IMR-90 (cell line): ENCODE data around the gene ABLIM3. TPM values are rescaled to one million over a fixed set of nuclear protein-coding genes. Genes with fewer than 3 reads are reported as not detected.

Source experiments
- ATAC-seq: fragments of 200-7000 bp; cut with Tn5 transposase; 2 replicates; pipeline ENCODE4 v1.9.1; 2020; ENCODE audit warnings: low read depth, mild to moderate bottlenecking, moderate library complexity
- BruUV-seq: library from RNA; stranded (reverse); fragments of 400-500 nt; replicated peaks from 2 replicates; lab custom pipeline; 2021; lab: Mats Ljungman, UMichigan
- CTCF ChIA-PET: fragments of 300-600 bp; formaldehyde crosslinking; extraction: SDS; loops from one replicate; lab custom pipeline; 2021; ENCODE audit warnings: antibody characterized with exemption; lab: Yijun Ruan, JAX
- POLR2A ChIA-PET: fragments of 300-600 bp; sonication (Branson Sonifier 250); formaldehyde crosslinking; loops from one replicate; lab custom pipeline; 2022; ENCODE audit warnings: antibody characterized with exemption; ENCODE audit not compliant: unreplicated experiment; lab: Charles Lee
- DNase-seq: peaks from one replicate; pipeline ENCODE4 v3.0.0; 2013
- H2AFZ ChIP-seq: replicated peaks from 2 replicates; pipeline ENCODE3; 2013; ENCODE audit warnings: low read length, mild to moderate bottlenecking; ENCODE audit not compliant: poor library complexity
- H2AK5ac ChIP-seq: 2 replicates; pipeline ENCODE4 v1.6.1; 2013; ENCODE audit warnings: low read depth, low read length, inconsistent platforms
- H2AK9ac ChIP-seq: replicated peaks from 2 replicates; pipeline ENCODE3; 2013; ENCODE audit warnings: mild to moderate bottlenecking, low read depth, low read length, moderate library complexity; ENCODE audit not compliant: poor library complexity
- H2BK120ac ChIP-seq: 2 replicates; pipeline ENCODE4 v1.6.1; 2013; ENCODE audit warnings: low read depth, low read length, inconsistent platforms
- H2BK15ac ChIP-seq: 3 replicates; pipeline ENCODE4 v1.6.1; 2013; ENCODE audit warnings: low read depth, low read length, inconsistent platforms
- H2BK20ac ChIP-seq: 2 replicates; pipeline ENCODE4 v1.6.1; 2013; ENCODE audit warnings: low read depth, mild to moderate bottlenecking, inconsistent platforms, low read length, moderate library complexity
- H2BK5ac ChIP-seq: 2 replicates; pipeline ENCODE4 v1.6.1; 2013; ENCODE audit warnings: mild to moderate bottlenecking, low read depth, low read length, inconsistent platforms; ENCODE audit not compliant: poor library complexity, severe bottlenecking
- H3K14ac ChIP-seq: replicated peaks from 2 replicates; pipeline ENCODE4 v1.6.1; 2013; ENCODE audit warnings: low read depth, low read length, inconsistent platforms
- H3K18ac ChIP-seq: 2 replicates; pipeline ENCODE4 v1.6.1; 2013; ENCODE audit warnings: low read depth, low read length, control low read depth
- H3K23ac ChIP-seq: 2 replicates; pipeline ENCODE4 v1.6.1; 2013; ENCODE audit warnings: low read depth, low read length, inconsistent platforms
- H3K27ac ChIP-seq: 2 replicates; pipeline ENCODE4 v1.5.1; 2013; ENCODE audit warnings: mild to moderate bottlenecking, control low read depth, low read length; ENCODE audit not compliant: insufficient read depth
- H3K27me3 ChIP-seq: 2 replicates; pipeline ENCODE4 v1.6.1; 2013; ENCODE audit warnings: low read length; ENCODE audit not compliant: control insufficient read depth, insufficient read depth
- H3K36me3 ChIP-seq: 2 replicates; pipeline ENCODE4 v1.6.1; 2013; ENCODE audit warnings: low read length, mixed read lengths; ENCODE audit not compliant: control insufficient read depth, insufficient read depth
- H3K4ac ChIP-seq: 2 replicates; pipeline ENCODE4 v1.6.1; 2013; ENCODE audit warnings: low read depth, low read length, inconsistent platforms
- H3K4me1 ChIP-seq: 2 replicates; pipeline ENCODE4 v1.6.1; 2013; ENCODE audit warnings: low read length, mixed read lengths; ENCODE audit not compliant: control insufficient read depth, insufficient read depth
- H3K4me2 ChIP-seq: 2 replicates; pipeline ENCODE4 v1.6.1; 2013; ENCODE audit warnings: low read depth, mild to moderate bottlenecking, control low read depth, low read length, moderate library complexity
- H3K4me3 ChIP-seq: 2 replicates; pipeline ENCODE4 v1.5.1; 2013; ENCODE audit warnings: low read depth, mild to moderate bottlenecking, control low read depth, low read length, moderate library complexity; ENCODE audit not compliant: insufficient read depth
- H3K56ac ChIP-seq: 2 replicates; pipeline ENCODE4 v1.6.1; 2013; ENCODE audit warnings: low read length, inconsistent platforms; ENCODE audit not compliant: insufficient read depth; ENCODE audit errors: extremely low read depth
- H3K79me1 ChIP-seq, 2 experiments: 2 replicates each; pipeline ENCODE4 v1.6.1; 2013; ENCODE audit warnings: low read length in 2 of 2, inconsistent platforms in 1 of 2, low read depth in 1 of 2
- H3K9ac ChIP-seq: 2 replicates; pipeline ENCODE4 v1.6.1; 2013; ENCODE audit warnings: low read depth, low read length, control low read depth
- H3K9me1 ChIP-seq: 2 replicates; pipeline ENCODE4 v1.6.1; 2013; ENCODE audit warnings: low read length, inconsistent platforms; ENCODE audit not compliant: insufficient read depth
- H3K9me3 ChIP-seq: 2 replicates; pipeline ENCODE4 v1.6.1; 2013; ENCODE audit warnings: low read length; ENCODE audit not compliant: control insufficient read depth, insufficient read depth
- H4K20me1 ChIP-seq: 2 replicates; pipeline ENCODE4 v1.6.1; 2013; ENCODE audit warnings: low read length, inconsistent platforms; ENCODE audit not compliant: insufficient read depth
- H4K5ac ChIP-seq: 2 replicates; pipeline ENCODE4 v1.6.1; 2013; ENCODE audit warnings: mild to moderate bottlenecking, low read depth, low read length, control low read depth
- H4K8ac ChIP-seq, 2 experiments: 2 replicates each; pipeline ENCODE4 v1.6.1; 2013; ENCODE audit warnings: low read depth in 2 of 2, low read length in 2 of 2, control low read depth in 1 of 2, inconsistent platforms in 1 of 2
- H4K91ac ChIP-seq: 2 replicates; pipeline ENCODE4 v1.6.1; 2013; ENCODE audit warnings: low read depth, low read length, inconsistent platforms; ENCODE audit not compliant: insufficient read depth
- BHLHE40 ChIP-seq: fragments of 150-350 bp; IDR thresholded peaks from 2 replicates; pipeline ENCODE4 v1.6.1; 2016; ENCODE audit warnings: mild to moderate bottlenecking, low read depth, low read length
- CEBPB ChIP-seq: IDR thresholded peaks from 2 replicates; pipeline ENCODE4 v1.6.1; 2012; ENCODE audit warnings: low read depth, low read length, improper control_type of control experiment
- CHD1 ChIP-seq: IDR thresholded peaks from 2 replicates; pipeline ENCODE4 v1.6.1; 2012; ENCODE audit warnings: low read depth, low read length, improper control_type of control experiment
- CTCF ChIP-seq: conservative IDR thresholded peaks from 2 replicates; pipeline ENCODE4 v1.5.1; 2012; ENCODE audit warnings: mild to moderate bottlenecking, low read depth, low read length, improper control_type of control experiment
- ELK1 ChIP-seq: fragments of 150-350 bp; IDR thresholded peaks from 2 replicates; pipeline ENCODE4 v1.6.1; 2016; ENCODE audit warnings: low read depth, mild to moderate bottlenecking, low read length, moderate library complexity, borderline replicate concordance
- FOS ChIP-seq: fragments of 150-350 bp; IDR thresholded peaks from 2 replicates; pipeline ENCODE4 v1.6.1; 2016; ENCODE audit warnings: low read depth, low read length
- MAZ ChIP-seq: IDR thresholded peaks from 2 replicates; pipeline ENCODE4 v1.6.1; 2012; ENCODE audit warnings: low read depth, mild to moderate bottlenecking, low read length, improper control_type of control experiment, moderate library complexity, borderline replicate concordance
- MXI1 ChIP-seq: IDR thresholded peaks from 2 replicates; pipeline ENCODE4 v1.6.1; 2012; ENCODE audit warnings: low read depth, mild to moderate bottlenecking, low read length, moderate library complexity, borderline replicate concordance
- POLR2A ChIP-seq: IDR thresholded peaks from 2 replicates; pipeline ENCODE4 v1.6.1; 2012; ENCODE audit warnings: mild to moderate bottlenecking, low read depth, low read length
- RAD21 ChIP-seq: IDR thresholded peaks from 2 replicates; pipeline ENCODE4 v1.6.1; 2012; ENCODE audit warnings: low read length, improper control_type of control experiment
- RCOR1 ChIP-seq: IDR thresholded peaks from 2 replicates; pipeline ENCODE4 v1.6.1; 2012; ENCODE audit warnings: mild to moderate bottlenecking, low read length, improper control_type of control experiment; ENCODE audit not compliant: insufficient replicate concordance
- RFX5 ChIP-seq: IDR thresholded peaks from 2 replicates; pipeline ENCODE4 v1.8.0; 2012; ENCODE audit warnings: low read depth, mild to moderate bottlenecking, low read length, moderate library complexity
- SMC3 ChIP-seq: fragments of 150-350 bp; IDR thresholded peaks from 2 replicates; pipeline ENCODE4 v1.6.1; 2016; ENCODE audit warnings: low read depth, mild to moderate bottlenecking, antibody characterized with exemption, low read length, moderate library complexity
- USF2 ChIP-seq: fragments of 150-350 bp; IDR thresholded peaks from 2 replicates; pipeline ENCODE4 v1.6.1; 2017; ENCODE audit warnings: mild to moderate bottlenecking, antibody characterized with exemption, low read length, low read depth
- WGBS, 2 experiments: methylation state at CpG; one replicate each; pipeline versions ENCODE4 v1.1.5 to v1.1.7; 2013; ENCODE audit warnings: missing lambda C conversion rate in 2 of 2; ENCODE audit not compliant: insufficient read length in 1 of 2; ENCODE audit errors: extremely low coverage in 2 of 2; 5-methylcytosine and 5-hydroxymethylcytosine counted together
- dilution Hi-C: fragments of 300-500 bp; cut with HindIII; formaldehyde crosslinking; loops from one replicate; pipeline ENCODE4 v1.14.3; 2018; ENCODE audit warnings: low sequenced_read_pairs; ENCODE audit not compliant: unreplicated experiment
- in situ Hi-C: fragments of 300-500 bp; cut with MboI; formaldehyde crosslinking; loops from 3 replicates; pipeline ENCODE4 v1.14.3; 2019; ENCODE audit warnings: low sequenced_read_pairs, inconsistent platforms, mixed read lengths
- intact Hi-C: fragments of 100-400 bp; cut with micrococcal nuclease; formaldehyde crosslinking; loops from 2 replicates; pipeline ENCODE4 v1.10.0; 2022
- polyA plus RNA-seq, 3 experiments: library from polyadenylated mRNA; depleted of rRNA; stranded (reverse); fragments of >200 nt; gene quantifications; 2 replicates each; pipeline ENCODE4 v1.2.3, GENCODE V29; 2012; ENCODE audit warnings: low replicate concordance in 1 of 3
- total RNA-seq: library from RNA; depleted of rRNA; stranded (reverse); fragments of >200 nt; gene quantifications from 2 replicates; pipeline ENCODE4 v1.2.3, GENCODE V29; 2012

The ABLIM3 gene
- total and polyA plus RNA-seq, 2 of the 4 experiments (the other 2 are of a cell fraction), result 33.3 to 69.9 TPM

GRCh38 chr5:149283626-149284480 lies 142.6 kb downstream of the ABLIM3 start:
- DNase-seq (no peak), ATAC-seq (peak; percentile 31)
- Histone ChIP-seq H3K79me1 (0 out of 4 replicates have a peak, but pooled peaks cover 3 to 14% of the 10 kb centered on the region in 2 experiments), H3K4me3 (no peak overlapping the region), H2BK120ac (no peak overlapping the region), H3K27me3 (no peaks in the 10 kb centered on the region), H3K27ac (no peak overlapping the region), H4K20me1 (peaks cover 4% of the 10 kb centered on the region; the same call in 1 of the 2 replicates), H3K4me1 (peaks cover 4% of the 10 kb centered on the region), H3K9me1 (peaks cover 20% of the 10 kb centered on the region), H2AFZ (no peak overlapping the region), H3K56ac (no peak overlapping the region), H3K14ac (no peak overlapping the region), H2AK9ac (peak overlapping the region; percentile 21), H4K5ac (no peak overlapping the region), H4K91ac (no peak overlapping the region), H2BK15ac (no peak overlapping the region), H3K4me2 (peak overlapping the region; percentile 39), H3K23ac (0 out of 2 replicates have a peak overlapping the region, but pooled peaks have one; percentile 31), H3K36me3 (no peaks in the 10 kb centered on the region), H3K9ac (no peak overlapping the region), H4K8ac (no peak overlapping the region), H3K9me3 (no peaks in the 10 kb centered on the region), H3K4ac (no peak overlapping the region), H2BK20ac (no peak overlapping the region), H2BK5ac (no peak overlapping the region), H3K18ac (no peak overlapping the region), H2AK5ac (no peak overlapping the region; the same call in 1 of the 2 replicates)
- intact Hi-C loops, result no loop called here
- POLR2A ChIA-PET, result no interaction called here
- 93% methylated on average over 2 of the region's 11 CpGs; no CpG with 5 or more reads in 1 of the 2 experiments for WGBS, 2 experiments
- in situ Hi-C loops, result no loop called here
- dilution Hi-C loops, result no loop called here
- CTCF ChIA-PET, result no interaction called here
- no TSS peak for BruUV-seq
- TF ChIP-seq USF2 (no peak), MAZ (no peak), RAD21 (no peak), CHD1 (no peak), FOS (no peak), CEBPB (no peak), CTCF (no peak), RCOR1 (no peak), ELK1 (no peak), RFX5 (no peak), SMC3 (no peak), MXI1 (no peak), BHLHE40 (no peak), POLR2A (no peak)
